ENCODE data around the gene BAX.

The BAX gene

DNA sequence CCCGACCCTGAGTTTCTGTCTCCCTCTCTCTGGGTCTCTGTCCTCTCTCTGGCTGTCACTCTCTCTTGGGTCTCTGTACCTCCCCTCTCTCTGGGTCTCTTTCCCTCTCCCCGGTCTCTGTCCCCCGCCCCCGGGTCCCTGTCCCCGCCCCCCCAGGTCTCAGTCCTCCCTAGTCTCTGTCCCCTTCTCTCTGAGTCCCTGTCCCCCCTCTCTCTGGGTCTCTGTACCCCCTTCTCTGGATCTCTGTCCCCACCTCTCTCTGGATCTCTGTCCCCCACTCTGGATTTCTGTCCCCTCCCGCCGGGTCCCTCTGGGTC is 8.1 kb downstream of the BAX start:
- TF ChIP-seq, protein P1, sequence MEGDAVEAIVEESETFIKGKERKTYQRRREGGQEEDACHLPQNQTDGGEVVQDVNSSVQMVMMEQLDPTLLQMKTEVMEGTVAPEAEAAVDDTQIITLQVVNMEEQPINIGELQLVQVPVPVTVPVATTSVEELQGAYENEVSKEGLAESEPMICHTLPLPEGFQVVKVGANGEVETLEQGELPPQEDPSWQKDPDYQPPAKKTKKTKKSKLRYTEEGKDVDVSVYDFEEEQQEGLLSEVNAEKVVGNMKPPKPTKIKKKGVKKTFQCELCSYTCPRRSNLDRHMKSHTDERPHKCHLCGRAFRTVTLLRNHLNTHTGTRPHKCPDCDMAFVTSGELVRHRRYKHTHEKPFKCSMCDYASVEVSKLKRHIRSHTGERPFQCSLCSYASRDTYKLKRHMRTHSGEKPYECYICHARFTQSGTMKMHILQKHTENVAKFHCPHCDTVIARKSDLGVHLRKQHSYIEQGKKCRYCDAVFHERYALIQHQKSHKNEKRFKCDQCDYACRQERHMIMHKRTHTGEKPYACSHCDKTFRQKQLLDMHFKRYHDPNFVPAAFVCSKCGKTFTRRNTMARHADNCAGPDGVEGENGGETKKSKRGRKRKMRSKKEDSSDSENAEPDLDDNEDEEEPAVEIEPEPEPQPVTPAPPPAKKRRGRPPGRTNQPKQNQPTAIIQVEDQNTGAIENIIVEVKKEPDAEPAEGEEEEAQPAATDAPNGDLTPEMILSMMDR (conservative IDR thresholded peaks at IDR 0.05; ENCODE audit: low read depth, low read length), result no peak
- H3K4me3 ChIP-seq (ENCODE audit: low read length), result no peak overlapping the region
- no peak for DNase-seq (ENCODE audit: low read depth)

DNA sequence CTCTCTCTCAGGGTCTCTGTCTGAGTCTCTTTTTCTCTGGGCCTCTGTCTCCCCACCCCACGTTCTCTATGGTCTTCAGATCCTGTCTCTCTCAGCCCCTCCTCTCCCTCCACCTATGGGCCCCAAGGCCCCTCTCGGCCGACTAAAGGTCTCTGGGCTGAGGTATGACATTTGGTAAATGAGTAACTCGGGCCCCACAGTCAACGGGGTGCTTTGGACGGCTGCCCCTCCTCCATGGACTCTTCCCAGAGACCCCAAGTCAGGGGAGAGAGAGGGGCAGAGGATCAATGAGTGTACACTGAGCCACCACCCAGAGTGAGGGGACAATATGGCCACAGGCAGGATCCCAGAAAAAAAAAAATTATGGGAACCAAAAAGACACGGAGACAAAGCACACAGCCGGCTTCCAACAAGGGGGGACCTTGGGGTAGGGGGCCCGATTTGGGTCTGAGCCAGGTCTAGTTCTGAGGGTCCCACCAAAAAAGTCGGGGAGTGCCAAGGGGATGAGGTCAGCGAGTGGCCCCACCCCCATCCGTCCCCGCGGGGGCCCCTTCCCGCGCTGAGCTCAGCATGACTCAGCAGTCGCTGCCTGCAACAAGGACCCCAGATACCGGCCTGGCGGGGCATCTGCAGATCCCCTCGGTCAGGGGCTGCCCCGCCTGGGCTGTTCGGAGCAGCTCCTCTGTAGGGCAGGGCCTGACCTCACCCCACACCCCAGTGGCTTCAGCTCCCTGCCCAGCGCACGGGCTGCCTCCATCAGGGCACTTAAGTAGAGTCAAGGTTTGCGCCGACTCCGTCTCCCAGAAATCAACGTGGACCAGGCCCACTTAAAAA is 8.9 kb downstream of the BAX start:
- TF ChIP-seq, protein P1 (conservative IDR thresholded peaks at IDR 0.05; ENCODE audit: low read depth, low read length), result no peak
- H3K4me3 ChIP-seq (ENCODE audit: low read length), result peak overlapping the region; percentile 6
- no peak for DNase-seq (ENCODE audit: low read depth)

DNA sequence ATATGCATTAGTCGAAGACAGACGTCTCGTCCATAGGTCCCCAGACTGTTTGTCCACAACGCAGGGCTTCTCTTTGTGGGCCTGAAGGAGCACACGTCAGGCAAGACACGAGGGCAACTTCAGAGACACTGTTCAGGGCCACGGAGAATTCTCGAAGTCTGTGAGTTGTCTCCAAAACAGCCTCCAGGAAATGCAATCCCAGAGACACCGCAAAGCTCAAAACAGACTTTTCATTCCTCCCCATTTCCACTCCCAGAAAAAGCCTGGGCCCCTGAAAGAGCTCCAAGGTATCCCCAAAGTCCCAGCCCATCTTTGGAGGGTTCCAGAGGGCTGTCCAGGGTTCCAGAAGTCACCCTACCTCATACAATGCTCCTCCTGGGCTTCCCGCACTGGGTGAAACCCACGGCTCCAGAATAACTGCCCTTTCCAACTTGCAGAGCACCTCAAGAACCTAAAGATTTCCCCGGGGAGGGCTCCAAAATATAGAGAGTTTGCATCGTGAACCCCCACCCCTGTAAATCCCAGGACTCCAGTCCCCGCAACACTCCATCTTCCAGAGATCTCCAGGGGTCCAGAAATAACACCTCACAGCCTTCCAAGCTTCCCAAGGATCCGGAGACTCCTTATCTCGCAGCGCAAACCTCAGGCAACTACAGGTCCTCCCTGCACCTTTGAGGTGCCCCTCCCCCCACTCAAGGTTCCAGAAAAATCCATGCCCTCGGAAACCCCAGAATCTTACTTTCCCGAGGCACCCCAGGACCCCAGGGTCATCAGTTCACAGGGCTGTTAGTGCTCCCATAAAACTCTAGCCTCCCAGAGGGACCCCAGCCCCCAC is 9.7 kb downstream of the BAX start:
- no peak for DNase-seq (ENCODE audit: low read depth)
- H3K4me3 ChIP-seq (ENCODE audit: low read length), result peak overlapping the region; percentile 2
- TF ChIP-seq, protein P1 (conservative IDR thresholded peaks at IDR 0.05; ENCODE audit: low read depth, low read length), result no peak

DNA sequence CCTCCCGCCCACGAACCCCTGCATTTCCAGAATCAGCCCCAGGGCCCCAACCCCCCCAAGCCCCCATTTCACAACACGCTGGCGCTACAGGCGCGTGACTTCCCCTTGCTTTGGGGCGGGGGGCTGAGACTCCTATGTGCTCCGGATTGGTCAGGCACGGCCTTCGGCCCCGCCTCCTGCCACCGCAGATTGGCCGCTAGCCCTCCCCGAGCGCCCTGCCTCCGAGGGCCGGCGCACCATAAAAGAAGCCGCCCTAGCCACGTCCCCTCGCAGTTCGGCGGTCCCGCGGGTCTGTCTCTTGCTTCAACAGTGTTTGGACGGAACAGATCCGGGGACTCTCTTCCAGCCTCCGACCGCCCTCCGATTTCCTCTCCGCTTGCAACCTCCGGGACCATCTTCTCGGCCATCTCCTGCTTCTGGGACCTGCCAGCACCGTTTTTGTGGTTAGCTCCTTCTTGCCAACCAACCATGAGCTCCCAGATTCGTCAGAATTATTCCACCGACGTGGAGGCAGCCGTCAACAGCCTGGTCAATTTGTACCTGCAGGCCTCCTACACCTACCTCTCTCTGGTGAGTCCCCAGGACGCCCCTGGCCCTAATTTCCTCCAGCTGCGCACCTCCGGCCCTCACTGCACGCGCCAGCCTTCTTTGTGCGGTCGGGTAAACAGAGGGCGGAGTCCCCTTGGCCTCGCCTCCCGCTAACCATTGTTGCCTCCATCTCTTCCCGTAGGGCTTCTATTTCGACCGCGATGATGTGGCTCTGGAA is 10.5 kb downstream of the BAX start, which contains the start of gene FTL:
FTL (plus strand) TSS at position 270 of the 766 bp plus-strand sequence; CDS start at position 469, 199 bp downstream.
- peak; percentile 74 for DNase-seq (ENCODE audit: low read depth)
- TF ChIP-seq, protein P1 (conservative IDR thresholded peaks at IDR 0.05; ENCODE audit: low read depth, low read length), result no peak
- peak within 1 kb of the TSS; percentile 88 for H3K4me3 ChIP-seq (ENCODE audit: low read length)

DNA sequence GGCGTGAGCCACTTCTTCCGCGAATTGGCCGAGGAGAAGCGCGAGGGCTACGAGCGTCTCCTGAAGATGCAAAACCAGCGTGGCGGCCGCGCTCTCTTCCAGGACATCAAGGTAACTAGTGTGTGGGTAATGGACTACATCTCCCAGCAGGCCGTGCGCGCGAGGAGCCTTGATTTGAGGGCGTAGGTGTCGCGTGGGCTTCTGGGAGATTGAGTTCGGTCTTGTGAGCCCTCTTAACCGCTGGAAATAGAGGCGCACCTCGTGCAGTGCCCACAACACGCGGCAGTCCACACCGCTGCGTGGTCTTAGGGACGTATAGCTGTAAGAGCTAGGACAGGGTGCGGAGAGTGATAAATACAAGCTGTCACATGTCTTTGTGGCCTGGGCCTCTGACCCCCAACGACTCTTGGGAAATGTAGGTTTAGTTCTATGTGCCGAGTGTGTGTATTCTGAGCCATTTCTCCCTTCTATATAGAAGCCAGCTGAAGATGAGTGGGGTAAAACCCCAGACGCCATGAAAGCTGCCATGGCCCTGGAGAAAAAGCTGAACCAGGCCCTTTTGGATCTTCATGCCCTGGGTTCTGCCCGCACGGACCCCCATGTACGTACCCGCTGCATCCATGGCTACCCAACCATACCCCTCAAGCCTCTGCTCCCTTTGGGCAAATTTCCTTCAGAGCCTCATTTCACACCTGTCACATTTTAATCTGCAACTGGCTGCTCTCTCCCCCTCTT is 11.3 kb downstream of the BAX start:
- peak; percentile 55 for DNase-seq (ENCODE audit: low read depth)
- peak overlapping the region; percentile 88 for H3K4me3 ChIP-seq (ENCODE audit: low read length)
- TF ChIP-seq, protein P1 (conservative IDR thresholded peaks at IDR 0.05; ENCODE audit: low read depth, low read length), result no peak

DNA sequence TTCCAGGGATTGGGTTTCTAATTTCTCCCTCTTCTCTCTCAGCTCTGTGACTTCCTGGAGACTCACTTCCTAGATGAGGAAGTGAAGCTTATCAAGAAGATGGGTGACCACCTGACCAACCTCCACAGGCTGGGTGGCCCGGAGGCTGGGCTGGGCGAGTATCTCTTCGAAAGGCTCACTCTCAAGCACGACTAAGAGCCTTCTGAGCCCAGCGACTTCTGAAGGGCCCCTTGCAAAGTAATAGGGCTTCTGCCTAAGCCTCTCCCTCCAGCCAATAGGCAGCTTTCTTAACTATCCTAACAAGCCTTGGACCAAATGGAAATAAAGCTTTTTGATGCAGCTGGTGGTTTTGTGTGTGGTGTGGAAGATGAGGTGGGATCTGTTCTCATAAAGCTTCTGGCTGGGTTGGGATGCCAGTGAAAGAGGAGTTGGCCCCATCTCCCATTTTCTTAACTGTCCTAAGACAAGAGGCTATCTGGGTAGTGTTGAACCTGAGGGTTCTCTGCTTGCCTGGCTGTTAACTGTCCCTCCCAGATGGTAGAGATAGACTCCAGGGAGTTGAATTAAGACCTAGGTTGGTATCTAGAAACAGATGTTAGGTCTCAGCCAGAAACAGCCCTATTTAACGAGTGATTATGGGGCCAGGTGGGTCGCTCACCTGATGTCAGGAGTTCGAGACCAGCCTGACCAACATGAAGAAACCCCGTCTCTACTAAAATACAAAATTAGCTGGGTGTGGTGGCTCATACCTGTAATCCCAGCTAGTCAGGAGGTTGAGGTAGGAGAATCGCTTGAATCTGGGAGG is 12.1 kb downstream of the BAX start:
- peak overlapping the region; percentile 88 for H3K4me3 ChIP-seq (ENCODE audit: low read length)
- no peak for DNase-seq (ENCODE audit: low read depth)
- TF ChIP-seq, protein P1 (conservative IDR thresholded peaks at IDR 0.05; ENCODE audit: low read depth, low read length), result no peak

Measured in retinal pigment epithelial cell (primary cell).